Left renal cortex interstitium (tissue), 4 donors: ENCODE measurements around the gene NPC1L1. TPM values are rescaled to one million over a fixed set of nuclear protein-coding genes. Genes with fewer than 3 reads are reported as not detected.
A peak's percentile ranks its signal among the peaks of the same experiment; 100 is the strongest.

ENCODE experiments used
- DNase-seq, 4 donors: peaks; one replicate each; pipeline ENCODE4 v3.0.0-alpha.2; 2013; ENCODE audit warnings: low read depth in 4 of 4, low spot score in 2 of 4, missing footprints in 1 of 4
- polyA plus RNA-seq, 4 donors: library from polyadenylated mRNA; unstranded; fragments of 120-200 nt; gene quantifications; one replicate each; pipeline ENCODE4 v1.2.1, GENCODE V29; 2013; ENCODE audit not compliant: insufficient read length in 4 of 4

Gene NPC1L1, protein sequence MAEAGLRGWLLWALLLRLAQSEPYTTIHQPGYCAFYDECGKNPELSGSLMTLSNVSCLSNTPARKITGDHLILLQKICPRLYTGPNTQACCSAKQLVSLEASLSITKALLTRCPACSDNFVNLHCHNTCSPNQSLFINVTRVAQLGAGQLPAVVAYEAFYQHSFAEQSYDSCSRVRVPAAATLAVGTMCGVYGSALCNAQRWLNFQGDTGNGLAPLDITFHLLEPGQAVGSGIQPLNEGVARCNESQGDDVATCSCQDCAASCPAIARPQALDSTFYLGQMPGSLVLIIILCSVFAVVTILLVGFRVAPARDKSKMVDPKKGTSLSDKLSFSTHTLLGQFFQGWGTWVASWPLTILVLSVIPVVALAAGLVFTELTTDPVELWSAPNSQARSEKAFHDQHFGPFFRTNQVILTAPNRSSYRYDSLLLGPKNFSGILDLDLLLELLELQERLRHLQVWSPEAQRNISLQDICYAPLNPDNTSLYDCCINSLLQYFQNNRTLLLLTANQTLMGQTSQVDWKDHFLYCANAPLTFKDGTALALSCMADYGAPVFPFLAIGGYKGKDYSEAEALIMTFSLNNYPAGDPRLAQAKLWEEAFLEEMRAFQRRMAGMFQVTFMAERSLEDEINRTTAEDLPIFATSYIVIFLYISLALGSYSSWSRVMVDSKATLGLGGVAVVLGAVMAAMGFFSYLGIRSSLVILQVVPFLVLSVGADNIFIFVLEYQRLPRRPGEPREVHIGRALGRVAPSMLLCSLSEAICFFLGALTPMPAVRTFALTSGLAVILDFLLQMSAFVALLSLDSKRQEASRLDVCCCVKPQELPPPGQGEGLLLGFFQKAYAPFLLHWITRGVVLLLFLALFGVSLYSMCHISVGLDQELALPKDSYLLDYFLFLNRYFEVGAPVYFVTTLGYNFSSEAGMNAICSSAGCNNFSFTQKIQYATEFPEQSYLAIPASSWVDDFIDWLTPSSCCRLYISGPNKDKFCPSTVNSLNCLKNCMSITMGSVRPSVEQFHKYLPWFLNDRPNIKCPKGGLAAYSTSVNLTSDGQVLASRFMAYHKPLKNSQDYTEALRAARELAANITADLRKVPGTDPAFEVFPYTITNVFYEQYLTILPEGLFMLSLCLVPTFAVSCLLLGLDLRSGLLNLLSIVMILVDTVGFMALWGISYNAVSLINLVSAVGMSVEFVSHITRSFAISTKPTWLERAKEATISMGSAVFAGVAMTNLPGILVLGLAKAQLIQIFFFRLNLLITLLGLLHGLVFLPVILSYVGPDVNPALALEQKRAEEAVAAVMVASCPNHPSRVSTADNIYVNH (N-terminal part only)
- polyA plus RNA-seq = 1 to 10 TPM; 2.3 to 3.5 (median 2.8) TPM

DNA sequence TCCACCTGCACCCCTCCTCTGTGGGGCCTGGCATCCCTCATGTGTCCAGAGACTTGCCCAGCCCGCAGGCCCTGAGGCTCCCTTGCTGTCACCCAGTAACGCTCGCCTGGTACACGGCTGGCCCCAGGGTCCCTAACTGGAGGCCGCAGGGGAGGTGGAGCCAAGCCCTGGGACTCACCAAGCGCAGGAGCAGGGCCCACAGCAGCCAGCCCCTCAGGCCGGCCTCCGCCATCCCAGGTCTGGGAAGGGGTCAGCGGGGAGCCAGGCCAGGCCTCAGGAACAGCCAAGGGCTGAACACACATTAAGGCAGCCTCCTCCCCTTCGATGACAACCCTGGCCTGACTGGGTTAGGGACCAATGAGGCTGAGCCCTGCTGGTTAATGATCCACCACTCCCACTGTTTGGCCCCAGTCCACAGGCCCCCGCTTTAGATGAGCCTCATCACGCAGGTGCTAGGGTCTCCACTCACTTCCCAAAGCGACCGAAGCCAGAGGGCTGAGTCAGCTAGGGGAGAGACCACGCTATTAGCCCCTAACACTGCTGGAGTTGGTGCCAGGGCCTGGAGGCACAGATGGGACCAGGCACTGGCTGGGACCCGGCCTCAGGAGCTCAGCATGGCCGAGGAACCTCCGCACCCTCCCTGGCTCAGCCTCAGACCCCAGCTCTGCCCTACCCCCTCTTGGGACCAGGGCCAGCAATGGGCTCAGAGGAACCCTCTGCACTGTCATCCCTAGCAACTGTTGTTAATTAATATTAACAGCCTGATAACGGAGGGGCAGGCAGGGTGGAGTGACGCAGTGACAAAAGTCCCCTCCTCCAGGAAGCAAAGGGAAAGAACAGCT, at the start of gene NPC1L1:
Gene NPC1L1 (minus strand): TSS at position 303 of the 842 bp plus-strand sequence. CDS start 71 bp downstream, at position 232.
- no peak for DNase-seq

DNA sequence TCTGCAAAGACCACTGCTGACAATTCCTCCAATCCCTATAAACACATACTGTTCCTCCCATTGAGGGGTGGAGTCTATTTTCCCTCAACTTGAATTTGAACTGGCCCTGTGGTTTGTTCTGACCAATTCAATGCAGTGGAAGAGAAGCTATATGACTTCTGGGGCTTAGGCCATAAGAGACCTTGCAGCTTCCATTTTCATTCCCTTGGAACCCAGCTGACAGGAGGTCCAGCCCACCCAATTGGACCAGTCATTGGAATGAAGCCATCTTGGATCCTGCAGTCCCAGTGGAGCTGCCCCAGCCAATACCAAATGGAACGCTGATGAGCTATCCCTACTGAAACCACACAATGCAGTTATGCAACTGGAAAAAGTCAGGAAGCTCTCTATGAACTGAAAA, 49.8 kb upstream of the NPC1L1 start:
- DNase-seq = no peak

DNA sequence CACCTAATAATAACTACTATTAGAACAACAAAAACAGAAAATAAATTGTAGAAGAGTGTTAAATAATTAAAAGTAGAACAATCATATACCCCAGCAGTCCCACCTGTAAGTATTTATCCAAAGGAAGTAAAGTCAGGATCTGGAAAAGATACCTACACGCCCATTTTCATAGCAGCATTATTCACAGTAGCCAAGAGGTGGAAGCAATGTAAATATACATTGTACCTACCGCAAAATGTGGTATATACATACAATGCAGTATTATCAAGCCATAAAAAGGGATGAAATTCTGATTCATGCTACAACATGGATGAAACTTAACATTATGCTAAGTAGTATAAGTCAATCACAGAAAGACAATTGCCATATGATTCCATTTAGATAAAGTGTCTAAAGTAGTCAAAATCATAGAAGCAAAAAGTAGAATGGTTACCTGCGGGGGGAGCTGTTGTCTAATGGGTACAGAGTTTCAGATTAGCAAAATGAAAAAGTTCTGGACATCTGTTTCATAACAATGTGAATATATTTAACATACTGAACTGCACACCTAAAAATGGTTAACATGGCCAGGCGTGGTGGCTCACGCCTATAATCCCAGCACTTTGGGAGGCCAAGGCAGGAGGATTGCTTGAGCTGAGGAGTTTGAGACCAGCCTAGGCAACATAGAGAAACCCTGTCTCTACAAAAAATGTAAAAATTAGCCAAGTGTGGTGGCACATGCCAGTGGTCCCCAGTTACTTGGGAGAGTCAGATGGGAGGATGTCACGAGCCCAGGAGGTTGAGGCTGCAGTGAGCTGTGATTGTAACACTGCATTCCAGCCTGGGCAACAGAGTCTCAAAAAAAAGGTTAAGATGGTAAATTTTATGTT, 46.9 kb upstream of the NPC1L1 start:
- no peak for DNase-seq

GRCh38 chr7:44583146-44583865, 42.2 kb upstream of the NPC1L1 start:
- DNase-seq = no peak

DNA sequence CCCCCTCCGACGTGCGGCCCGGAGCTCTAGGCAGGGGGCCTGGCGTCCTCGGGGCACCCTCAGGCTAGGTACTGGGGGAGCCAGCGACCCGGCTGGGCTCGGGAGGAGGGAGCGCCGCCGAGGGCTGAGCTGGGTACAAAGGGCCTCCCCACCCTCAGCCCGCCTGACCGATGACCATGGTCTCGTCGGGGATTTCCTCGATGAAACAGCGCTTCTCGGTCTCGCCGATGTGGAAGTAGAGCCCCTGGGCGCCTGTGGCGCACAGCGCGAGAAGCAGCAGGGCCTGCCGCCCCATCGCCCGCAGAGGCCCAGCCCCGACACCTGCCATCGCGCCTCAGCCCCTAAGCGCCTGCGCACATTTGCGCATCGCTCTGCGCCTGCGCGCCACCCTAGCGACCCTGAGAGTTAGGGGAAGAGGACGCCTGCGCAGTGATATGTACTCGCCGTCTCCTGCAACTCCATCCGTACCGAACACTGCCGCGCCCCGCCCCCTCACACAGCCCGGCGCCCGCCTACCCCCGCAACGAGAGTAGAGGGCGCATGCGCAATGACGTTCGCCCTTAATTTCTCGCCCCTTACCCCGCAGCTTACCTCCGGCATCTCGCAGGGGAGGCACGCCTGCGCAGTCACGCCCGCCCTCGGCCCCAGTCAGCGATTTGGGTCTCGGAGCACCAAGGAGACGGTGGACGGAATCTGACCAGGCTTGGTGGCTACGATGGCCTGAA, 40.9 kb upstream of the NPC1L1 start, which contains the start of gene TMED4:
Gene TMED4 (minus strand): TSS at position 353 of the 725 bp plus-strand sequence. CDS start 25 bp downstream, at position 328.
- DNase-seq = peak; percentile 92 to 99 (median 96)

DNA sequence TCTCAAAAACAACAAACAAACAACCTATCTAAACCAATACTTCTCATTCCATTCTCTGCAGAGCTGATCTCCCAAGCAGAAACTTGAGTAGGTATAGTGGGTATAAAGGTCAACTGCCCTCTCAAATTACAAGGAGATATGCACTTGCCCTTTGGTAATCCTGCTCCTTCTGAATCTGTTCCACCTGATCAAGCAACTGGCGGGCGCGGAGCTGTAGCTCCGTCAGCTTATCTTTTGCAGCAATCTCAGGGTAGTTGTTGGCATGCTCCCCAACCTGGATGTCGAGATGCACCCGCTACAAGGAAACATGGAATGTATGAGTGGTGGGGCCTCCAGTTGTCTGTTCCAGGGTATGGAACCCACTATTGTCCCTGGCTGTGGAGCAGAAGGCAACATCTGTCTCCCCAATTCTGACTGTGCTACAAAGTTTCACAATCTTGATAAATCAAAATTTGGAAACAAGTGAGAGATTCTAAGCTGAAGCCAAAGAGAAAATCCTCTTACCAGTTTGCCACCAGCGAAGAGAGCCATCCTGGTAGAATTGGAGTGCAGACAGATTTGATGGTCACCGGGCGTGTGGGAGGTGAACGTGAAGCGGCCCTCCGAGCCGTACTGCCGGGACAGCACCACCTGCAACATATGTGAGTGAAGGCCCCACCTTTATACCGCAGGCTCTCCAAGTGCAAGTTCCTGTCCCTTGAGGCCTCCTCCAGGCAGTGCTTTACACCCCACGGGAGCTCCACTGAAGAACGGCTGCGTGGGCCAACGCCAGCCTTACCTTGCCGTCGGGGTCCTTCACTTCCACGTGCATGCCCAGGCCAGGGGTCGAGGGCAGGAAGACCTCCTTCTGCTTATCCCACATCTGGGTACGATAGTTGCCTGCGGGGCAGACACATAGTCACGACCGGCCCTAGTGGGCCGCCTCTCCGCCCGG, 40.1 kb upstream of the NPC1L1 start:
- DNase-seq = no peak

DNA sequence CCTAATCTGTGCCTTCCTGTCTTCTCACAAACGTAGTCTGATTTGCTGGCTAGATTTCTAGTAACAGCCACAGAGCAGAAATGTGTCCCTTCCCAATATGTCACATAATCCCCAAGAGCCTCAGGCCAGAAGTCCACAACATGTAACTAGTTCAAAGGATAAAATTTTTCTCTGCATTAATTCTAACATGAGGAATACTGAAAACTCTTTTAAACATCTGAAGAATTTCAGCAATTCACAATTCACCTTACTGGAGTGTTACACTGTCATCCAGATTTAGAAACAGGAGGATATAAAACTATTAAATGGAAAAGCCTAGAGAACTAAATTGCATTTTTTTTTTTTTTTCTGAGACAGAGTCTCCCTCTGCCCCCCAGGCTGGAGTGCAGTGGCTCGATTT, 35.1 kb upstream of the NPC1L1 start:
- no peak for DNase-seq

GRCh38 chr7:44575054-44575453, 33.9 kb upstream of the NPC1L1 start:
- DNase-seq = no peak

DNA sequence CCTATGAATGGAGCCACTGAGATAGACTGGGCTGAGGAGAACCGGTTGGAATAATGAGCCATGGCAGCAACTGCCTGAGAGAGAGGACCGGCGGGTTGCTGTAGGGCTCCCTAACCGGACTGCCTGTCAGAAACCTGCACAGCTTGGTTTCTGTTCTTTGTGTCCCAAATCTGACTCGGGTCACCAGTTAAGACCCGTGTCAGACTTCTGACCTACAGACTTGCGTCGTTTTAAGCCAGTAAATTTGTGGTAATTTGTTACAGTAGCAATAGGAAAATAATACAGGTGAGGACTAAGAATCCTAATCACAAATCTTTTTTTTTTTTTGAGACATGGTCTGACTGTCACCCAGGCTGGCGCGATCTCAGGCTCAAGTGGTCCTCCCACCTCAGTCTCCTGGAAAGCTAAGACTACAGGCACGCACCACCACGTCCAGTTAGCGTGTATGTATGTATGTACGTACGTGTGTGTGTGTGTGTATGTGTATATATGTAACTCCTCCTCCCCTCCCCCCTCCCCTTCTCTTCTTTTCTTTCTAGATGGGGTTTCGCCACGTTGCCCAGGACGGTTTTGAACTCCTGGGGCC, 33.2 kb upstream of the NPC1L1 start:
- DNase-seq = no peak

DNA sequence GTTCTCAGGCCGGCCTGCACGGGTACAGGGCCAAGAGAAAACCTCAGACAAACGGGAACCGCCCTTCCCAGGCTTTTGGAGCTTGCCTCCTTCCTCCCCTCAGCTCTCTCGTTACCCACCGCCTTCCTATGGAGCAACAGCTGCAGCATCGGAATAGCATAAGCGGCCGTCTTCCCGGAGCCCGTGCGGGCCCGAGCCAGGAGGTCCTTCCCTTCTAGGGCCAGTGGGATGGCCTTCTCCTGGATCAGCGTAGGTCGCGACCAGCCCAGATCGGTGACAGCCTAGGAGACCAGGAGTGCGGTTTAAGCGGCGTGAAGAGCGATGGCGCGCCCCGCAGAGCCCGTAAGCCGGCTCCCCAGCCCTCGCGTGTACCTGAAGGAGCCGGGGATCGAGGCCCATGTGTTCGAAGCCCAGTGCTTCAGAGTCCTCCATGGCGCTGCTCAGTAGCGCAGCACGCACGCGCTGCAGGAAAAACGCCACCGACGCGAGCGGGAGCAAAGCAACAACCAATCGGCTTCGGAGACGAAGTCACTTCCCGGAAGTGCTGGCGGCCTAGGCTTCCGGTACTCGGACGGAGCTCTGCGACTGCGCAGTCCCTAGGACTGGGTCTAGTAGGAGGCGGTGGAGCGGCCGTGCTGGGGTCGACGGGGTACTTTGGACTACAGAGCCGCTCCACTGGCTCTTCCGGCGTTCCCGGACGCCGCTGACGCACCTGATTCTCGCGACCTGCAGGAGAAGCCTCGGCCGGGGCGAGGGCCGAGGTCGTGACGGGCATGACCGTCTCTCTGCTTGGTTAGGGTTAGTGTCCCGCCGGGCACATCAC, 32.5 kb upstream of the NPC1L1 start, which contains the start of gene DDX56:
Gene DDX56 (minus strand): TSS at position 445 of the 823 bp plus-strand sequence. CDS start 13 bp downstream, at position 432.
- peak; percentile 78 to 92 (median 82) for DNase-seq

GRCh38 chr7:44572771-44573170, 31.6 kb upstream of the NPC1L1 start:
- DNase-seq = no peak

DNA sequence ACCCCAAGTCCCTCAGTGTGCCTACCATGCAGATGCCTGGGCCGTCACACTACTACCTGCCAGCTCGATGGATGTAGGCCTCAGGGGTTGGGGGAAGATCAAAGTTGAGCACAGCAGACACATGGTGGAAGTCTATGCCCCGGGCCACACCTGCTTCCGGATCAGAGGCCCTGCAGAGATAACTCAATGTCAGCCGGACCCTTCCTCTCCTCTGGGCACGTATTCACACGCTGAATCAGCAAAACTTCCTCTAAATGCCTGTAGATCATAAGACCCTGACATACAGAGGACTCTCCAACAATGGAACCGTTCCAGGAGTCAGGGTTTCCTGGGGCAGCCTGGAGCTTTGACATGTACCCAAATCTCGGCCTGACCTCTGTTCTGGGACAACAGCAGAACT, 28.8 kb upstream of the NPC1L1 start:
- no peak for DNase-seq

GRCh38 chr7:44568771-44569560, 27.8 kb upstream of the NPC1L1 start:
- no peak for DNase-seq

- DNase-seq = no peak
Observed at GRCh38 chr7:44567884-44568283, 26.8 kb upstream of the NPC1L1 start.
